Left lung (tissue), 10 donors: ENCODE data around the gene GAD1. TPM values are rescaled to one million over a fixed set of nuclear protein-coding genes. Genes with fewer than 3 reads are reported as not detected.

Source experiments
- ATAC-seq: fragments of 200-7000 bp; cut with Tn5 transposase; one replicate; pipeline ENCODE4 v1.9.1; 2020; ENCODE audit warnings: moderate library complexity
- DNase-seq, 4 donors: peaks; one replicate each; pipeline ENCODE4 v3.0.0-alpha.2; 2013 to 2020
- H3K27ac ChIP-seq, 2 donors: fragments of 200-600 bp; sonication (generic) in 1 of 2; one replicate each; pipeline versions ENCODE4 v1.5.0 to v1.8.0; 2020 to 2021
- H3K27me3 ChIP-seq, 2 donors: fragments of 200-600 bp; sonication (generic) in 1 of 2; one replicate each; pipeline versions ENCODE4 v1.5.0 to v1.8.0; 2020 to 2021
- H3K36me3 ChIP-seq, 2 donors: fragments of 200-600 bp; sonication (generic) in 1 of 2; one replicate each; pipeline versions ENCODE4 v1.5.0 to v1.8.0; 2020 to 2021
- H3K4me1 ChIP-seq, 2 donors: fragments of 200-600 bp; one replicate each; pipeline ENCODE4 v1.8.0; 2021
- H3K4me3 ChIP-seq, 2 donors: fragments of 200-600 bp; sonication (generic) in 1 of 2; one replicate each; pipeline versions ENCODE4 v1.5.0 to v1.8.0; 2020 to 2021; ENCODE audit warnings: mild to moderate bottlenecking in 1 of 2
- H3K9me3 ChIP-seq, 2 donors: fragments of 200-600 bp; sonication (generic) in 1 of 2; one replicate each; pipeline versions ENCODE4 v1.5.0 to v1.8.0; 2020 to 2021
- CTCF ChIP-seq, 2 donors: fragments of 200-600 bp; sonication (generic) in 1 of 2; IDR thresholded peaks; one replicate each; pipeline versions ENCODE4 v1.5.0 to v1.8.0; 2021; ENCODE audit warnings: antibody characterized with exemption in 2 of 2
- intact Hi-C, 2 donors: fragments of 100-400 bp; cut with DNase I; formaldehyde crosslinking; loops; one replicate each; pipeline versions ENCODE4 v1.11.2 to v1.14.2; 2022
- polyA plus RNA-seq, 6 donors: library from polyadenylated mRNA; unstranded; fragments of 120-200 nt; gene quantifications; one replicate each; pipeline ENCODE4 v1.2.1, GENCODE V29; 2013; ENCODE audit not compliant: insufficient read length in 6 of 6
- total RNA-seq, 2 donors: library from RNA; stranded (reverse); fragmentation: NEBNext Ultra II Directional; extraction: Animal tissue kit (Norgen Biotek cat#: 25700); gene quantifications; one replicate each; pipeline ENCODE4 v1.2.1, GENCODE V29; 2021
- donor health status: DM: no; HTN: yes; CAD: no.
- donor health status: DM: no; HTN: no; CAD: no.

The GAD1 gene
- total and polyA plus RNA-seq, 8 donors, result 0.29 to 1.7 (median 1.2) TPM; not detected in 1

- Histone ChIP-seq H3K9me3 (no peaks in the 10 kb centered on the region), H3K4me1 (no peaks in the 10 kb centered on the region), H3K27me3 (peaks cover 0 to 41% of the 10 kb centered on the region in 2 donors), H3K36me3 (no peaks in the 10 kb centered on the region), H3K27ac (no peak overlapping the region), H3K4me3 (no peak overlapping the region)
- TF ChIP-seq CTCF (IDR thresholded peaks at IDR 0.05), result no peak
- DNase-seq (no peak), ATAC-seq (no peak)
- intact Hi-C loops, result no loop called here
Measured at GRCh38 chr2:170830166-170830565, 13.5 kb downstream of the GAD1 start.

GRCh38 chr2:170831115-170831514, 14.4 kb downstream of the GAD1 start:
- Histone ChIP-seq H3K4me3 (no peak overlapping the region), H3K27ac (no peak overlapping the region), H3K36me3 (no peaks in the 10 kb centered on the region), H3K9me3 (no peaks in the 10 kb centered on the region), H3K27me3 (peaks cover 0 to 32% of the 10 kb centered on the region in 2 donors), H3K4me1 (no peaks in the 10 kb centered on the region)
- ATAC-seq, result no peak
- no peak for DNase-seq
- intact Hi-C loops, result no loop called here
- TF ChIP-seq CTCF (IDR thresholded peaks at IDR 0.05), result no peak

- Histone ChIP-seq H3K9me3 (no peaks in the 10 kb centered on the region), H3K4me3 (no peak overlapping the region), H3K27ac (no peak overlapping the region), H3K36me3 (no peaks in the 10 kb centered on the region), H3K27me3 (peaks cover 3% of the 10 kb centered on the region in 2 donors), H3K4me1 (no peaks in the 10 kb centered on the region)
- DNase-seq (no peak), ATAC-seq (no peak)
- intact Hi-C loops, result no loop called here
- no peak for TF ChIP-seq CTCF (IDR thresholded peaks at IDR 0.05)
Measured at GRCh38 chr2:170836027-170836426, 19.3 kb downstream of the GAD1 start.

- Histone ChIP-seq H3K36me3 (no peaks in the 10 kb centered on the region), H3K9me3 (no peaks in the 10 kb centered on the region), H3K4me1 (no peaks in the 10 kb centered on the region), H3K27me3 (peaks cover 0 to 3% of the 10 kb centered on the region in 2 donors), H3K27ac (no peak overlapping the region), H3K4me3 (no peak overlapping the region)
- no peak for TF ChIP-seq CTCF (IDR thresholded peaks at IDR 0.05)
- DNase-seq (no peak), ATAC-seq (no peak)
- intact Hi-C loops, result no loop called here
Measured at GRCh38 chr2:170840717-170841210, 24.1 kb downstream of the GAD1 start.

- ATAC-seq (no peak), DNase-seq (no peak)
- no peaks in the 10 kb centered on the region for H3K9me3 ChIP-seq
- intact Hi-C loops, result no loop called here
- no peaks in the 10 kb centered on the region for H3K4me1 ChIP-seq
- no peak overlapping the region for H3K4me3 ChIP-seq
- TF ChIP-seq CTCF (IDR thresholded peaks at IDR 0.05), result no peak
- H3K27me3 ChIP-seq, result no peaks in the 10 kb centered on the region
- H3K36me3 ChIP-seq, result no peaks in the 10 kb centered on the region
- no peak overlapping the region for H3K27ac ChIP-seq
Measured at GRCh38 chr2:170842785-170843184, 26.1 kb downstream of the GAD1 start.
